HFFc6 (cell line): Measurements from ENCODE around the gene PRIMA1. TPM values are rescaled to one million over a fixed set of nuclear protein-coding genes. Genes with fewer than 3 reads are reported as not detected.

Source experiments
- DNase-seq: peaks from one replicate; pipeline ENCODE4 v3.0.0-alpha.2; 2018
- H3K27ac Mint-ChIP-seq: 2 replicates; pipeline ENCODE4 v1.8.0; 2020; ENCODE audit warnings: mild to moderate bottlenecking, mixed read lengths
- H3K27me3 Mint-ChIP-seq: 2 replicates; pipeline ENCODE4 v1.8.0; 2021; ENCODE audit warnings: mild to moderate bottlenecking, moderate library complexity, mixed read lengths; ENCODE audit not compliant: insufficient read depth
- H3K36me3 Mint-ChIP-seq: 2 replicates; pipeline ENCODE4 v1.8.0; 2021; ENCODE audit warnings: low read depth, mixed read lengths
- H3K4me1 Mint-ChIP-seq: 2 replicates; pipeline ENCODE4 v1.8.0; 2020; ENCODE audit warnings: low read depth, mixed read lengths
- H3K4me3 Mint-ChIP-seq: 2 replicates; pipeline ENCODE4 v1.8.0; 2020; ENCODE audit warnings: mild to moderate bottlenecking, moderate library complexity, mixed read lengths
- H3K9me3 Mint-ChIP-seq: 2 replicates; pipeline ENCODE4 v1.8.0; 2020; ENCODE audit warnings: mild to moderate bottlenecking, mixed read lengths
- total RNA-seq, 6 experiments: library from RNA; stranded (reverse); fragmentation: NEBNext Ultra II Directional; extraction: Animal tissue kit (Norgen Biotek cat#: 25700); gene quantifications; 2 replicates in 1 of 6; 3 replicates in 5 of 6; pipeline ENCODE4 v1.2.3, GENCODE V29; 2021
- TF ChIP-seq, protein P1 (sequence below): fragments of 200-600 bp; sonication (generic); IDR thresholded peaks from 2 replicates; pipeline ENCODE4 v1.5.0; 2021; ENCODE audit warnings: antibody characterized with exemption, mild to moderate bottlenecking

PRIMA1 gene
- total RNA-seq, 6 experiments from 2014 or later: not detected

DNA sequence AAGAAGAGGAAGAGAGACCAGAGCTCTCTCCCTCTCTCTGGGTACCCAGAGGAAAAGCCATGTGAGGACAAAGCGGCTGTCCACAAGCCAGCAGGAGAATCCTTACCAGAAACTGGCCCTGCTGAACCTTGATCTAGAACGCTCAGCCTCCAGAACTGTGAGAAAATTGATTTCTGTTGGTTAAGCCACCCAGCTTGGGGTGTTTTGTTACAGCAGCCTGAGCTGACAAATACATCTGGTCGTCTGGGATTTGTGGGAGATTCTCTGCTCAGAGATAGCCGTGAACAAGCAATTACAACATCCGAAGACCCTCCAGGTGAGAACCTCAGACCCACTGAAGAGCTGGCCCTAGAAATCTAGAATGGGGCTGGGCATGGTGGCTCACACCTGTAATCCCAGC lies 6.5 kb upstream of the PRIMA1 start:
- peaks cover 2% of the 10 kb centered on the region; the same call in 1 of the 2 replicates for H3K27me3 Mint-ChIP-seq

DNA sequence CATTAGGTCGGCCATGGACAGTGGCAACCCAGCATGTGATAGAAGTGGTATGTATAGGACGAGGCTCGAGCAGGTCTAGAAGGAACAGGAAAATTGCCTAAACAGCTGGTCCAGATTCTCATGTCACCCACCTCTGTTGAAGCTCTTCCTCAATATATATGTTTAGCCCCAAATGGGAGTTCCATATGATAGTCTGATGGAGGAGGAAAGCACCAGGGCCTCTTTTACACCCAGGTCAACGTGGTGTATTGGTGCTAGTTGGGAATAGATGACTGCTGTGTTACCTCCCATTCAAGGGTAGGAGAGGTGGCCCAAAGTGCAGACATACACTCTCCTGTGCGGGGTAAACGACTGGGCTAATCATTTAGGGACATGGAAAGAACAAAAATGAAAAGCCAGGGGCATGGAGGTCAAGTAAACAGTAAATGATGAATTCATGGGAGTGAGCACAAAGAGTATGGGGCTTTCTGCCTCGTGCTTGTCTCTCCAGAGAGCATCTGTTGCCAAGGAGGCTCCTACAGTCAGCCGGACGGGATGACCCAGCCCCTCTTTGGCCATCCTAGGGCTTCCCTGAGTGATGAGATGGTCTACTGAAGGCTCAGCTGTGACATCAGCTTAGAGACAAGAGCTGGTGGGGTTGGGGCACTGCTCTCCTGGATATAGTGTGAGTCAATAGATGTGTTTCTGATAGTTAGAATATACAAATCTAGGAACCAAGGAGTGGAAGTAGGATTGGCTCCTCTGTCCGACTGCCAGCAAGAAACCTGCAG lies 5.5 kb upstream of the PRIMA1 start:
- Mint-ChIP-seq H3K27me3 (peaks cover 5% of the 10 kb centered on the region), H3K9me3 (peaks cover 64% of the 10 kb centered on the region), H3K27ac (no peak overlapping the region), H3K4me3 (no peak overlapping the region), H3K36me3 (peaks cover 6% of the 10 kb centered on the region; the same call in 1 of the 2 replicates), H3K4me1 (no peaks in the 10 kb centered on the region)
- no peak for DNase-seq
- TF ChIP-seq, protein P1, sequence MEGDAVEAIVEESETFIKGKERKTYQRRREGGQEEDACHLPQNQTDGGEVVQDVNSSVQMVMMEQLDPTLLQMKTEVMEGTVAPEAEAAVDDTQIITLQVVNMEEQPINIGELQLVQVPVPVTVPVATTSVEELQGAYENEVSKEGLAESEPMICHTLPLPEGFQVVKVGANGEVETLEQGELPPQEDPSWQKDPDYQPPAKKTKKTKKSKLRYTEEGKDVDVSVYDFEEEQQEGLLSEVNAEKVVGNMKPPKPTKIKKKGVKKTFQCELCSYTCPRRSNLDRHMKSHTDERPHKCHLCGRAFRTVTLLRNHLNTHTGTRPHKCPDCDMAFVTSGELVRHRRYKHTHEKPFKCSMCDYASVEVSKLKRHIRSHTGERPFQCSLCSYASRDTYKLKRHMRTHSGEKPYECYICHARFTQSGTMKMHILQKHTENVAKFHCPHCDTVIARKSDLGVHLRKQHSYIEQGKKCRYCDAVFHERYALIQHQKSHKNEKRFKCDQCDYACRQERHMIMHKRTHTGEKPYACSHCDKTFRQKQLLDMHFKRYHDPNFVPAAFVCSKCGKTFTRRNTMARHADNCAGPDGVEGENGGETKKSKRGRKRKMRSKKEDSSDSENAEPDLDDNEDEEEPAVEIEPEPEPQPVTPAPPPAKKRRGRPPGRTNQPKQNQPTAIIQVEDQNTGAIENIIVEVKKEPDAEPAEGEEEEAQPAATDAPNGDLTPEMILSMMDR: no peak

More for the DNA sequence above, 6.5 kb upstream of the PRIMA1 start:
- H3K36me3 Mint-ChIP-seq: peaks cover 6% of the 10 kb centered on the region; the same call in 1 of the 2 replicates
- no peaks in the 10 kb centered on the region for H3K4me1 Mint-ChIP-seq
- no peak overlapping the region for H3K4me3 Mint-ChIP-seq
- H3K27ac Mint-ChIP-seq: no peak overlapping the region
- TF ChIP-seq, protein P1: no peak
- peaks cover 65% of the 10 kb centered on the region for H3K9me3 Mint-ChIP-seq
- DNase-seq: no peak

DNA sequence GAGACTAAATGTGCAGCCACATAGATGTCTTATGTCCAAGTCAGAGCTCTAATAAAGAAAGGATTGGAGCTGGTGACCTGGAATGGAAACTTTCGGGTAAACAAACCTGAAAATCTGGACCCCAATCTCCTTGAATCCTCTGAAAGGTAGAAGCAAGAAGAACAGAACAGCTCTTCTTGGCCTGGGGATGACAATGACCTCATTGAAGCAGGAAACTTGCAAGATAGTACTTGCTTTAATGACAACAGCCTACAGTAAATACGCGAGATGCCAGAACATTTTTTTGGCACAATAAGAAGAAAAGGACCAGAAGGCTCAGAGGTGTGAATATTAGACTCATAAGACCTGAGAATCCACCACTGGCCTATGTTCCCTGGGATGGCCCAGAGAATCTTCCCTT lies 4.1 kb upstream of the PRIMA1 start:
- Mint-ChIP-seq H3K4me1 (no peaks in the 10 kb centered on the region), H3K4me3 (no peak overlapping the region), H3K27ac (no peak overlapping the region), H3K27me3 (peaks cover 2% of the 10 kb centered on the region), H3K36me3 (peaks cover 11% of the 10 kb centered on the region), H3K9me3 (peaks cover 61% of the 10 kb centered on the region)
- TF ChIP-seq, protein P1: no peak
- no peak for DNase-seq

- Mint-ChIP-seq H3K4me3 (no peak overlapping the region), H3K27ac (no peak overlapping the region), H3K27me3 (peaks cover 2% of the 10 kb centered on the region), H3K4me1 (no peaks in the 10 kb centered on the region), H3K36me3 (peaks cover 11% of the 10 kb centered on the region), H3K9me3 (peaks cover 53% of the 10 kb centered on the region)
- no peak for DNase-seq
- TF ChIP-seq, protein P1: no peak
These were observed 2.7 kb upstream of the PRIMA1 start for GRCh38 chr14:93790966-93791365.

DNA sequence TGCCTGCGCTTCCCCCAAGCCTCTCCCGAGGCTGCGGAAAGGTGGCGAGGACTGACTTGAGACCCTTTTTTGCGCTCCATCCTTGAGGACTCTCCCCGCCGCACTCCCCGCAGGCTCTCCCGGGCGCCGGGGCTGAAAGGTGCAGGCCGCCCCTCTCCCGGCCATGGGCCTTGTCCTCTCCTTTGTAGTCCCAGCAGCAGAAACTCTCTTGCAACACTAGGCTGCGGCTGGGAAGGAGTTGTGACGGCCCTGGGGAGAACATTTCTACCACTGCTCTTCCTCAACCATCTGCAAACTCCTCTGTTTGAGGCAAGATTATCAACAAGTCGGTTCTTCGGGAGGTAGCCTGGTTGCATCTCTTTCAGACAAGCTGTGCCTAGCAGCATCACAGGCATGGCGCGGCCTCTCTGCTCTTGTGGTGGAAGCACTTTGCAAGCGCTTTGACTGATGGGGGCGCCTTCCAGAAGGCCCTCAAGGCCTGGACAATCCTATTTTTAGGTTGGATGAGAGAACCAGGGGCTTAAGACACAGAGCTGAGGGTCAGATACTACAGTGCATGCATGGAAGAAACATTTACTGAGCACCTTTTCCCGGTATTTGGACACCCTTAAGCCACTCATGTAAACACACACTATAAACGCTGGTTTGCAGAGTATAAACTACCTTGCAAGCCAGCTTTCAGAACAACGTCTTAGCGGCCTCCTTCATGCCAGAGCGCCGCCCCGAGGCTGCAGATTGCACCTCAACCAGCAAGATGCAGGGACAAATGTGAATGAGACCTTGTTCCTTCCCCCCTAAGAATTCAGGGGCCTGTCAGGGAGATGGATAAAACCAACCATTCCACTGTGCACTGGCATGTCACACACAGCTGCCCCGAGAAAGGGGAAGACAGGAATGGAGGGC lies 1.2 kb upstream of the PRIMA1 start:
- Mint-ChIP-seq H3K4me1 (no peaks in the 10 kb centered on the region), H3K27me3 (peaks cover 2% of the 10 kb centered on the region; the same call in 1 of the 2 replicates), H3K9me3 (peaks cover 59% of the 10 kb centered on the region), H3K36me3 (peaks cover 11% of the 10 kb centered on the region), H3K4me3 (no peak overlapping the region), H3K27ac (no peak overlapping the region)
- DNase-seq: no peak
- TF ChIP-seq, protein P1: no peak
